ENCODE data around the gene FAM241B.

- TF ChIP-seq SP1 (CRISPR knock-in tag; conservative IDR thresholded peaks at IDR 0.05) (no peak), PREB (CRISPR knock-in tag; IDR thresholded peaks at IDR 0.05; ENCODE audit: borderline replicate concordance) (no peak), CTCF (IDR thresholded peaks at IDR 0.05) (no peak), FOXJ3 (CRISPR knock-in tag; IDR thresholded peaks at IDR 0.05; ENCODE audit: borderline replicate concordance) (no peak), CREB1 (CRISPR knock-in tag; IDR thresholded peaks at IDR 0.05) (no peak), ESRRA (CRISPR knock-in tag; IDR thresholded peaks at IDR 0.05; ENCODE audit: borderline replicate concordance) (no peak), JUN (CRISPR knock-in tag; IDR thresholded peaks at IDR 0.05) (no peak), AFF4 (CRISPR knock-in tag; IDR thresholded peaks at IDR 0.05; ENCODE audit: borderline replicate concordance) (no peak)
Measured at GRCh38 chr10:69653561-69653960, 23.5 kb downstream of the FAM241B start.

Measured in WTC11 (cell line).